IMR-90 (cell line): ENCODE results near the gene RAI14. TPM values are rescaled to one million over a fixed set of nuclear protein-coding genes. Genes with fewer than 3 reads are reported as not detected.

Experiments used
- ATAC-seq: fragments of 200-7000 bp; cut with Tn5 transposase; 2 replicates; pipeline ENCODE4 v1.9.1; 2020; ENCODE audit warnings: low read depth, mild to moderate bottlenecking, moderate library complexity
- BruUV-seq: library from RNA; stranded (reverse); fragments of 400-500 nt; replicated peaks from 2 replicates; lab custom pipeline; 2021; lab: Mats Ljungman, UMichigan
- CTCF ChIA-PET: fragments of 300-600 bp; formaldehyde crosslinking; extraction: SDS; loops from one replicate; lab custom pipeline; 2021; ENCODE audit warnings: antibody characterized with exemption; lab: Yijun Ruan, JAX
- POLR2A ChIA-PET: fragments of 300-600 bp; sonication (Branson Sonifier 250); formaldehyde crosslinking; loops from one replicate; lab custom pipeline; 2022; ENCODE audit warnings: antibody characterized with exemption; ENCODE audit not compliant: unreplicated experiment; lab: Charles Lee
- DNase-seq: peaks from one replicate; pipeline ENCODE4 v3.0.0; 2013
- H2AFZ ChIP-seq: replicated peaks from 2 replicates; pipeline ENCODE3; 2013; ENCODE audit warnings: low read length, mild to moderate bottlenecking; ENCODE audit not compliant: poor library complexity
- H2AK5ac ChIP-seq: 2 replicates; pipeline ENCODE4 v1.6.1; 2013; ENCODE audit warnings: low read depth, low read length, inconsistent platforms
- H2AK9ac ChIP-seq: replicated peaks from 2 replicates; pipeline ENCODE3; 2013; ENCODE audit warnings: mild to moderate bottlenecking, low read depth, low read length, moderate library complexity; ENCODE audit not compliant: poor library complexity
- H2BK120ac ChIP-seq: 2 replicates; pipeline ENCODE4 v1.6.1; 2013; ENCODE audit warnings: low read depth, low read length, inconsistent platforms
- H2BK15ac ChIP-seq: 3 replicates; pipeline ENCODE4 v1.6.1; 2013; ENCODE audit warnings: low read depth, low read length, inconsistent platforms
- H2BK20ac ChIP-seq: 2 replicates; pipeline ENCODE4 v1.6.1; 2013; ENCODE audit warnings: low read depth, mild to moderate bottlenecking, inconsistent platforms, low read length, moderate library complexity
- H2BK5ac ChIP-seq: 2 replicates; pipeline ENCODE4 v1.6.1; 2013; ENCODE audit warnings: mild to moderate bottlenecking, low read depth, low read length, inconsistent platforms; ENCODE audit not compliant: poor library complexity, severe bottlenecking
- H3K14ac ChIP-seq: replicated peaks from 2 replicates; pipeline ENCODE4 v1.6.1; 2013; ENCODE audit warnings: low read depth, low read length, inconsistent platforms
- H3K18ac ChIP-seq: 2 replicates; pipeline ENCODE4 v1.6.1; 2013; ENCODE audit warnings: low read depth, low read length, control low read depth
- H3K23ac ChIP-seq: 2 replicates; pipeline ENCODE4 v1.6.1; 2013; ENCODE audit warnings: low read depth, low read length, inconsistent platforms
- H3K27ac ChIP-seq: 2 replicates; pipeline ENCODE4 v1.5.1; 2013; ENCODE audit warnings: mild to moderate bottlenecking, control low read depth, low read length; ENCODE audit not compliant: insufficient read depth
- H3K27me3 ChIP-seq: 2 replicates; pipeline ENCODE4 v1.6.1; 2013; ENCODE audit warnings: low read length; ENCODE audit not compliant: control insufficient read depth, insufficient read depth
- H3K36me3 ChIP-seq: 2 replicates; pipeline ENCODE4 v1.6.1; 2013; ENCODE audit warnings: low read length, mixed read lengths; ENCODE audit not compliant: control insufficient read depth, insufficient read depth
- H3K4ac ChIP-seq: 2 replicates; pipeline ENCODE4 v1.6.1; 2013; ENCODE audit warnings: low read depth, low read length, inconsistent platforms
- H3K4me1 ChIP-seq: 2 replicates; pipeline ENCODE4 v1.6.1; 2013; ENCODE audit warnings: low read length, mixed read lengths; ENCODE audit not compliant: control insufficient read depth, insufficient read depth
- H3K4me2 ChIP-seq: 2 replicates; pipeline ENCODE4 v1.6.1; 2013; ENCODE audit warnings: low read depth, mild to moderate bottlenecking, control low read depth, low read length, moderate library complexity
- H3K4me3 ChIP-seq: 2 replicates; pipeline ENCODE4 v1.5.1; 2013; ENCODE audit warnings: low read depth, mild to moderate bottlenecking, control low read depth, low read length, moderate library complexity; ENCODE audit not compliant: insufficient read depth
- H3K56ac ChIP-seq: 2 replicates; pipeline ENCODE4 v1.6.1; 2013; ENCODE audit warnings: low read length, inconsistent platforms; ENCODE audit not compliant: insufficient read depth; ENCODE audit errors: extremely low read depth
- H3K79me1 ChIP-seq, 2 experiments: 2 replicates each; pipeline ENCODE4 v1.6.1; 2013; ENCODE audit warnings: low read length in 2 of 2, inconsistent platforms in 1 of 2, low read depth in 1 of 2
- H3K9ac ChIP-seq: 2 replicates; pipeline ENCODE4 v1.6.1; 2013; ENCODE audit warnings: low read depth, low read length, control low read depth
- H3K9me1 ChIP-seq: 2 replicates; pipeline ENCODE4 v1.6.1; 2013; ENCODE audit warnings: low read length, inconsistent platforms; ENCODE audit not compliant: insufficient read depth
- H3K9me3 ChIP-seq: 2 replicates; pipeline ENCODE4 v1.6.1; 2013; ENCODE audit warnings: low read length; ENCODE audit not compliant: control insufficient read depth, insufficient read depth
- H4K20me1 ChIP-seq: 2 replicates; pipeline ENCODE4 v1.6.1; 2013; ENCODE audit warnings: low read length, inconsistent platforms; ENCODE audit not compliant: insufficient read depth
- H4K5ac ChIP-seq: 2 replicates; pipeline ENCODE4 v1.6.1; 2013; ENCODE audit warnings: mild to moderate bottlenecking, low read depth, low read length, control low read depth
- H4K8ac ChIP-seq, 2 experiments: 2 replicates each; pipeline ENCODE4 v1.6.1; 2013; ENCODE audit warnings: low read depth in 2 of 2, low read length in 2 of 2, control low read depth in 1 of 2, inconsistent platforms in 1 of 2
- H4K91ac ChIP-seq: 2 replicates; pipeline ENCODE4 v1.6.1; 2013; ENCODE audit warnings: low read depth, low read length, inconsistent platforms; ENCODE audit not compliant: insufficient read depth
- BHLHE40 ChIP-seq: fragments of 150-350 bp; IDR thresholded peaks from 2 replicates; pipeline ENCODE4 v1.6.1; 2016; ENCODE audit warnings: mild to moderate bottlenecking, low read depth, low read length
- CEBPB ChIP-seq: IDR thresholded peaks from 2 replicates; pipeline ENCODE4 v1.6.1; 2012; ENCODE audit warnings: low read depth, low read length, improper control_type of control experiment
- CHD1 ChIP-seq: IDR thresholded peaks from 2 replicates; pipeline ENCODE4 v1.6.1; 2012; ENCODE audit warnings: low read depth, low read length, improper control_type of control experiment
- CTCF ChIP-seq: conservative IDR thresholded peaks from 2 replicates; pipeline ENCODE4 v1.5.1; 2012; ENCODE audit warnings: mild to moderate bottlenecking, low read depth, low read length, improper control_type of control experiment
- FOS ChIP-seq: fragments of 150-350 bp; IDR thresholded peaks from 2 replicates; pipeline ENCODE4 v1.6.1; 2016; ENCODE audit warnings: low read depth, low read length
- MAFK ChIP-seq: IDR thresholded peaks from 2 replicates; pipeline ENCODE4 v1.6.1; 2012; ENCODE audit warnings: low read depth, low read length, improper control_type of control experiment
- MAZ ChIP-seq: IDR thresholded peaks from 2 replicates; pipeline ENCODE4 v1.6.1; 2012; ENCODE audit warnings: low read depth, mild to moderate bottlenecking, low read length, improper control_type of control experiment, moderate library complexity, borderline replicate concordance
- MXI1 ChIP-seq: IDR thresholded peaks from 2 replicates; pipeline ENCODE4 v1.6.1; 2012; ENCODE audit warnings: low read depth, mild to moderate bottlenecking, low read length, moderate library complexity, borderline replicate concordance
- NFE2L2 ChIP-seq: fragments of 150-350 bp; IDR thresholded peaks from 2 replicates; pipeline ENCODE4 v1.6.1; 2016; ENCODE audit warnings: low read depth, mild to moderate bottlenecking, low read length
- POLR2A ChIP-seq: IDR thresholded peaks from 2 replicates; pipeline ENCODE4 v1.6.1; 2012; ENCODE audit warnings: mild to moderate bottlenecking, low read depth, low read length
- RAD21 ChIP-seq: IDR thresholded peaks from 2 replicates; pipeline ENCODE4 v1.6.1; 2012; ENCODE audit warnings: low read length, improper control_type of control experiment
- RCOR1 ChIP-seq: IDR thresholded peaks from 2 replicates; pipeline ENCODE4 v1.6.1; 2012; ENCODE audit warnings: mild to moderate bottlenecking, low read length, improper control_type of control experiment; ENCODE audit not compliant: insufficient replicate concordance
- RFX5 ChIP-seq: IDR thresholded peaks from 2 replicates; pipeline ENCODE4 v1.8.0; 2012; ENCODE audit warnings: low read depth, mild to moderate bottlenecking, low read length, moderate library complexity
- SMC3 ChIP-seq: fragments of 150-350 bp; IDR thresholded peaks from 2 replicates; pipeline ENCODE4 v1.6.1; 2016; ENCODE audit warnings: low read depth, mild to moderate bottlenecking, antibody characterized with exemption, low read length, moderate library complexity
- WGBS, 2 experiments: methylation state at CpG; one replicate each; pipeline versions ENCODE4 v1.1.5 to v1.1.7; 2013; ENCODE audit warnings: missing lambda C conversion rate in 2 of 2; ENCODE audit not compliant: insufficient read length in 1 of 2; ENCODE audit errors: extremely low coverage in 2 of 2; 5-methylcytosine and 5-hydroxymethylcytosine counted together
- dilution Hi-C: fragments of 300-500 bp; cut with HindIII; formaldehyde crosslinking; loops from one replicate; pipeline ENCODE4 v1.14.3; 2018; ENCODE audit warnings: low sequenced_read_pairs; ENCODE audit not compliant: unreplicated experiment
- in situ Hi-C: fragments of 300-500 bp; cut with MboI; formaldehyde crosslinking; loops from 3 replicates; pipeline ENCODE4 v1.14.3; 2019; ENCODE audit warnings: low sequenced_read_pairs, inconsistent platforms, mixed read lengths
- intact Hi-C: fragments of 100-400 bp; cut with micrococcal nuclease; formaldehyde crosslinking; loops from 2 replicates; pipeline ENCODE4 v1.10.0; 2022
- polyA plus RNA-seq, 3 experiments: library from polyadenylated mRNA; depleted of rRNA; stranded (reverse); fragments of >200 nt; gene quantifications; 2 replicates each; pipeline ENCODE4 v1.2.3, GENCODE V29; 2012; ENCODE audit warnings: low replicate concordance in 1 of 3
- total RNA-seq: library from RNA; depleted of rRNA; stranded (reverse); fragments of >200 nt; gene quantifications from 2 replicates; pipeline ENCODE4 v1.2.3, GENCODE V29; 2012
- TF ChIP-seq, protein P1 (sequence below): fragments of 150-350 bp; IDR thresholded peaks from 2 replicates; pipeline ENCODE4 v1.6.1; 2017; ENCODE audit warnings: mild to moderate bottlenecking, antibody characterized with exemption, low read length, low read depth
- TF ChIP-seq, protein P2 (sequence below): fragments of 150-350 bp; IDR thresholded peaks from 2 replicates; pipeline ENCODE4 v1.6.1; 2016; ENCODE audit warnings: low read depth, mild to moderate bottlenecking, low read length, moderate library complexity, borderline replicate concordance

The RAI14 gene
- total and polyA plus RNA-seq, 2 of the 4 experiments (the other 2 are of a cell fraction) = 221 to 267 TPM

GRCh38 chr5:34834794-34835089 is 178.6 kb downstream of the RAI14 start:
- Histone ChIP-seq H2BK15ac (no peak overlapping the region), H3K9me1 (peaks cover 11% of the 10 kb centered on the region; the same call in 1 of the 2 replicates), H2AK9ac (no peak overlapping the region), H2AFZ (no peak overlapping the region), H4K5ac (no peak overlapping the region), H3K4ac (no peak overlapping the region), H3K9me3 (no peaks in the 10 kb centered on the region), H4K20me1 (no peaks in the 10 kb centered on the region; the same call in 1 of the 2 replicates), H3K79me1 (peaks cover 7 to 22% of the 10 kb centered on the region in 2 experiments), H3K4me1 (peaks cover 9% of the 10 kb centered on the region; the same call in 1 of the 2 replicates), H2AK5ac (no peak overlapping the region), H3K14ac (no peak overlapping the region), H3K23ac (no peak overlapping the region), H3K9ac (no peak overlapping the region), H3K27me3 (no peaks in the 10 kb centered on the region), H3K36me3 (peaks cover 35% of the 10 kb centered on the region), H2BK120ac (no peak overlapping the region), H4K91ac (no peak overlapping the region), H2BK5ac (no peak overlapping the region), H3K4me3 (no peak overlapping the region), H3K4me2 (no peak overlapping the region), H3K18ac (no peak overlapping the region), H2BK20ac (no peak overlapping the region), H3K27ac (no peak overlapping the region), H4K8ac (0 out of 4 replicates have a peak overlapping the region, but pooled peaks of 1 of the 2 experiments have one; percentile 9), H3K56ac (no peak overlapping the region)
- intact Hi-C loops = no loop called here
- ChIA-PET CTCF (no interaction called here), POLR2A (no interaction called here)
- dilution Hi-C loops = no loop called here
- DNase-seq (no peak), ATAC-seq (no peak)
- TF ChIP-seq NFE2L2 = no peak
- no peak for TF ChIP-seq RCOR1
- no peak for TF ChIP-seq RFX5
- TF ChIP-seq CTCF = no peak
- no peak for TF ChIP-seq MAZ
- TF ChIP-seq MXI1 = no peak
- TF ChIP-seq CHD1 = no peak
- TF ChIP-seq, protein P1, sequence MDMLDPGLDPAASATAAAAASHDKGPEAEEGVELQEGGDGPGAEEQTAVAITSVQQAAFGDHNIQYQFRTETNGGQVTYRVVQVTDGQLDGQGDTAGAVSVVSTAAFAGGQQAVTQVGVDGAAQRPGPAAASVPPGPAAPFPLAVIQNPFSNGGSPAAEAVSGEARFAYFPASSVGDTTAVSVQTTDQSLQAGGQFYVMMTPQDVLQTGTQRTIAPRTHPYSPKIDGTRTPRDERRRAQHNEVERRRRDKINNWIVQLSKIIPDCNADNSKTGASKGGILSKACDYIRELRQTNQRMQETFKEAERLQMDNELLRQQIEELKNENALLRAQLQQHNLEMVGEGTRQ = no peak
- no peak for TF ChIP-seq POLR2A
- no peak for TF ChIP-seq RAD21
- no peak for TF ChIP-seq MAFK
- no peak for TF ChIP-seq CEBPB
- no peak for TF ChIP-seq SMC3
- no peak for TF ChIP-seq BHLHE40
- TF ChIP-seq FOS = no peak
- TF ChIP-seq, protein P2, sequence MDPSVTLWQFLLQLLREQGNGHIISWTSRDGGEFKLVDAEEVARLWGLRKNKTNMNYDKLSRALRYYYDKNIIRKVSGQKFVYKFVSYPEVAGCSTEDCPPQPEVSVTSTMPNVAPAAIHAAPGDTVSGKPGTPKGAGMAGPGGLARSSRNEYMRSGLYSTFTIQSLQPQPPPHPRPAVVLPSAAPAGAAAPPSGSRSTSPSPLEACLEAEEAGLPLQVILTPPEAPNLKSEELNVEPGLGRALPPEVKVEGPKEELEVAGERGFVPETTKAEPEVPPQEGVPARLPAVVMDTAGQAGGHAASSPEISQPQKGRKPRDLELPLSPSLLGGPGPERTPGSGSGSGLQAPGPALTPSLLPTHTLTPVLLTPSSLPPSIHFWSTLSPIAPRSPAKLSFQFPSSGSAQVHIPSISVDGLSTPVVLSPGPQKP = no peak
- in situ Hi-C loops = no loop called here
- BruUV-seq = no TSS peak
- no CpG with 5 or more reads among the region's 1 CpG for WGBS, 2 experiments
